ENCODE measurements around the gene ARHGAP31.
"Not testable (repeated sequence)": the region's sequence is repeated elsewhere in the genome, so short reads cannot be mapped to it uniquely, and the experiment has no call there.

The ARHGAP31 gene

GRCh38 chr3:119293871-119294695, at the start of gene ARHGAP31:
TSS of gene ARHGAP31 (plus strand) at chr3:119294383. CDS start at chr3:119294905, 522 bp downstream.
- peak; percentile 67 for DNase-seq (ENCODE audit: low spot score)

- DNase-seq (ENCODE audit: low spot score) = no peak
Measured at GRCh38 chr3:119245778-119246177, 48.4 kb upstream of the ARHGAP31 start.

- DNase-seq (ENCODE audit: low spot score) = no peak
Measured at GRCh38 chr3:119255214-119255613, 39.0 kb upstream of the ARHGAP31 start.

GRCh38 chr3:119257111-119257510, 37.1 kb upstream of the ARHGAP31 start:
- DNase-seq (ENCODE audit: low spot score) = no peak

GRCh38 chr3:119257654-119258410, 36.4 kb upstream of the ARHGAP31 start:
- no peak for DNase-seq (ENCODE audit: low spot score)

- DNase-seq (ENCODE audit: low spot score) = no peak
Measured at GRCh38 chr3:119258915-119259314, 35.3 kb upstream of the ARHGAP31 start.

GRCh38 chr3:119259821-119260220, 34.4 kb upstream of the ARHGAP31 start:
- DNase-seq (ENCODE audit: low spot score) = no peak

- no peak for DNase-seq (ENCODE audit: low spot score)
Measured at GRCh38 chr3:119261055-119261454, 33.1 kb upstream of the ARHGAP31 start.

GRCh38 chr3:119270212-119270611, 24.0 kb upstream of the ARHGAP31 start:
- not testable (repeated sequence) for DNase-seq (ENCODE audit: low spot score)

GRCh38 chr3:119276680-119277079, 17.5 kb upstream of the ARHGAP31 start:
- DNase-seq (ENCODE audit: low spot score) = no peak

- no peak for DNase-seq (ENCODE audit: low spot score)
Measured at GRCh38 chr3:119279101-119279554, 15.1 kb upstream of the ARHGAP31 start.

GRCh38 chr3:119279584-119280243, 14.5 kb upstream of the ARHGAP31 start:
- DNase-seq (ENCODE audit: low spot score) = no peak

- DNase-seq (ENCODE audit: low spot score) = no peak
Measured at GRCh38 chr3:119288669-119289403, 5.3 kb upstream of the ARHGAP31 start.

- no peak for DNase-seq (ENCODE audit: low spot score)
Measured at GRCh38 chr3:119289404-119289770, 4.8 kb upstream of the ARHGAP31 start.

GRCh38 chr3:119290613-119291012, 3.6 kb upstream of the ARHGAP31 start:
- no peak for DNase-seq (ENCODE audit: low spot score)

GRCh38 chr3:119291062-119291700, 3.0 kb upstream of the ARHGAP31 start:
- DNase-seq (ENCODE audit: low spot score) = no peak

GRCh38 chr3:119292666-119293065, 1.5 kb upstream of the ARHGAP31 start:
- no peak for DNase-seq (ENCODE audit: low spot score)

GRCh38 chr3:119293105-119293870, 895 bp upstream of the ARHGAP31 start:
- no peak for DNase-seq (ENCODE audit: low spot score)

- peak; percentile 35 for DNase-seq (ENCODE audit: low spot score)
Measured at GRCh38 chr3:119294696-119295671, 801 bp downstream of the ARHGAP31 start.
